ENCODE results near the gene WFDC1.
A peak's percentile ranks its signal among the peaks of the same experiment; 100 is the strongest.
"Not testable (repeated sequence)": the region's sequence is repeated elsewhere in the genome, so short reads cannot be mapped to it uniquely, and the experiment has no call there.

Gene WFDC1

DNA sequence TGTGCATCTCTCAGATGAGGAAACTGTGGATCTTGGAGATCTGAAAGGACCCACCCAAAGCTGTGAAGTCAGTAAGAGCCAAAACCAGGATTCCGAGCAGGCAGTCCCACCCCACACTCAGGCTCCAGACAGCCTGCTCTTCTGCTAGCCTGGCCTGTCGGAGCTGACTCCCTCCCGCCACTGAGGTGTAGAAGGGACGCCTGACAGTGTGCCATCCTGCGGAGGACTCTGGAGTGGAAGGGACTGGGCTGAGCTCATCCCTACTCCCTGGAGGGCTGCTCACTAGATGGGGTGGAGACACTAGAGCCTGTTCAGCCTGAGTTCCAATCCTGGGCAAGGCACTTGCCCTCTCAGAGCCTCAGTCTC lies 36.0 kb downstream of the WFDC1 start:
- DNase-seq = no peak

DNA sequence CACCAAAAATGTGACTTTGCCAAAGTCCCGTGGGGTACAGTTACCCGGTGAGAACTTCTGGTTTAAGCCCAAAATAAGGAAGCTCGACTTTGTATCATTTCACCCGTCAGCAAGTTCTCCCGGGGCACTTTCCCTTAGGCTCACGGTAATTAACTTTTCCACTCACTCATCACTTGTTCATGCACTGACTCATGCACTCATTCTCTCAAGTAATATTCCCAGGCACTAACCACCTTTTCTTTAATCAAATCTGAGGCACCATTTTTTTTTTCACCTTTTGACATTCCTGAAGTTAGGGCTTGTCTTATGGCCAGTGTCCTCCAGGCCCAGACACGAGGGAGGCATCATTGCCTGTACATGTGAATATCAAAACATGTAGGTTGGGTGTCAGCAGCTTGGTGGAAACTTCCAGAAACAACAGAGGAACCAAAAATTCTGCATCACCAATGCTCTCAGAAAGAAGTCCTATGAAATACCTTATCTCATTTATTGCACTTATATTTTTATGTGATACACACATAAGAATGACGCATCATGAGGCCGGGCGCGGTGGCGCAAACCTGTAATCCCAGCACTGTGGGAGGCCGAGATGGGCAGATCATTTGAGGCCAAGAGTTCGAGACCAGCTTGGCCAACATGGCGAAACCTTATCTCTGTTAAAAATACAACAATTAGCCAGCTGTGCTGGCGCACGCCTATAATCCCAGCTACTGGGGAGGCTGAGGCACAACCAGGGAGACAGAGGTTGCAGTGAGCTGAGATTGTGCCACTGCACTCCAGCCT lies 37.5 kb downstream of the WFDC1 start:
- no peak for DNase-seq

DNA sequence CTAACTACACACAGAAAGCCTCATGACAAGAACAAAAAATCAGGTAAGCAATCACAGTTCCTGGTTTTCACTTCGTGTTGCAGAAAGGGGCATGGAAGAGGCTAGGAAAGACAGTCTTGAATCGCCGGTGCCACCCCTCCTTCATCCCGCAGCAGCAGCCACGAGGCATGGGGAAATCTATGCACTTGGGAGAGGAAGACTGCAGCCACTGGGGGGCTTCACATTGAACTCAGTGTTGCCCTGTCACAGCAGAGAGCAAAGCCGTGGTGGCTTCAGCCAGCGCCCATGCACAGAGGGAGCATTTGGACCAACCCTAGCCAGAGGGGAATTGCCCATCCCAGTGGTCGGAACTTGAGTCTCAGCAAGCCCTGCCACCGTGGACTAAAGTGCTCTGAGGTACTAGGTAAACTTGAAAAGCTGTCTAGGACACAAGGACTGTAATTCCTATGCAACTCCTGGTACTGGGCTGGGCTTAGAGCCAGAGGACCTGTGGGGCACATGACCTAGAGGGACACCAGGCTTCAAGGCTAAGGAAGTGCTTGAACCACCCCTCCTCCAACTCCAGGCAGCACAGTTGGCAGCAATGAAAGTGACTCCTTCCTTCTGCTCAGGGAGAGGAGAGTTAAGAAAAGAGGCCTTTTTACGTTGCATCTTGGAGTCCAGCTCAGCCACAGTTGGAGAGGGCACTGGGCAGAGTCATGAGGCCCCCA lies 38.5 kb downstream of the WFDC1 start:
- no peak for DNase-seq

DNA sequence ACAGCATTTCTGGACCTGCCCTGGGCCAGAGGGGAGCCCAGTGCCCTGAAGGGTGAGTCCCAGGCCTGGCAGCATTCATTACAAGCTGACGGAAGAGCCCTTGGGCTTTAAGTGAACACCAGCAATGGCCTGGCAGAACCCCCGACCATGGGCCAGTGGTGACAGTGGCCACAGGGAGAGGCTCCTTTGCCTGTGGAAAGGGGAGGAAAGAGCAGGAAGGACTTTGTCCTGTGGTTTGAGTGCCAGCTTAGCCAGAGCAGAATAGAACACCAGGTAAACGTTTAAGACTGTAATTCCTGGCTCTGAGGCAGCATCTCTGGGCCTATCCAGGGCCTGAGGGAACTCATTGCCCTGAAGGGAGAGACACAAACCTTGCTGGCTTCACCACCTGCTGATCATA lies 39.4 kb downstream of the WFDC1 start:
- no peak for DNase-seq

DNA sequence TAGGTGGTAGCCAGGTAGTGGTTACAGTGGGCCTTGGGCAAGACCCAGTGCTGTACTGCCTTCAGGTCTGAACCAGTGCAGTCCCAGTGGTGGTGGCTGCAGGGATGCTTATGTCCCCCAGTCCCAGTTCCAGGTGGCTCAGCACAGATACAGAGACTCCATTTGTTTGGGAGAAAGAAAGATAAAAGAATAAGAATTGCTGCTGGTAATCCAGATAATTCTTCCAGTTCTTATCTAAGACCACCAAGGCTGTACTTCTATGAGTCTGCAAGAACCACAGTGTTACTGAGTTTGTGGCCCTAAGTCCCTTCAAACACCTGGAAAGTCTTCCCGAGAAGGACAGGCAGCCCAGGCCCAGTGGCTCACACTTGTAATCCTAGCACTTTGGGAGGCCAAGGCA lies 39.8 kb downstream of the WFDC1 start:
- DNase-seq = no peak

DNA sequence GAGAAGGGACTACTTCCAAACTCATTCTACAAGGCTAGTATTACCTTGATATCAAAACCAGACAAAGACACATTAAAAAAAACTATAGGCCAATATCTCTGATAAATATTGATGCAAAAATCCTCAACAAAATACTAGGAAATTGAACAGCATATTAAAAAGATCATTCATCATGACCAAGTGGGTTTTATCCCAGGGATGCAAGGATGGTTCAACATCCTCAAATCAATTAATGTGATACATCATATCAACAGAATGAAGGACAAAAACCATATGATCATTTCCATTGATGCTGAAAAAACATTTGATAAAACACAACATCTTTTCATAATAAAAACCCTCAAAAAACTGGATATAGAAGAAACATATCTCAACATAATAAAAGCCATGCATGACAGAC lies 42.6 kb downstream of the WFDC1 start:
- not testable (repeated sequence) for DNase-seq

DNA sequence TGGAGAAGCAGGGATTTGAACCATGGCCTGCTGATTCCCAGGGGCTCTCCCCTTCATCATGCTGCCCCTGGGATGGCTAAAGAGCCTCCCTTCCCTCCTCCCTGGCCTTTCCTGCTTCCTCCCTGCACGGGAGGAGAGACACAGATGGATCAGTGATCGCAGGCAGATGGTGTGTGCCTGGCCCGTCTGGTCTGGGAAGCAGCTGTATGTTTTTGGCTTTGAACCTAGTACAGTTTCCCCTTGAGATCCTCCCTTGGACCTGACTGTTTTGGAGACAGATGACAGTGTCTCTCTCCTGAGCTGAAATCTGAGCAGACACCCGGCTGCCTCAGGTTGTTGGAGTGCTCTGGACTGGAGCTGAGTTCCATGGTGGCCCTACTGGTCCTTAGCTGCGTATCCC lies 44.6 kb downstream of the WFDC1 start:
- peak; percentile 98 for DNase-seq

DNA sequence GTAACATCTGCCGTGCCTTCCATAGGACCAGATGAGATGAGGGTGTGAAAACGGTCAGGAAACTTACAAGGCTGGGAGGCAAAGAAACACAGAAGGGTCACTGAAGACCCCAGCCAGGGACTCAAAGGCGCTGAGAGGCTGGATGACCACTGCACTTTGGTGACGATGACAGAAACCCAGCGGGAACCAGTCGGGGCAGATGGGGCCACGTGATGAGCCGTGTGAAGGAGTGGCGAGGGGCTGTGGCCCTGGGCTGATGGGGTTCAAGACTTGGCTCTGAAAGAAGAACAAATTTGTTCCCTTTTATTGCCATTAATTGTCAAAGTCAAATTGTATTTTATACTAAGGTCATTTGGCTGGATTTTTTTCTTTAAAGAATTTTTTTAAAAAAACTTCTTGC lies 45.1 kb downstream of the WFDC1 start:
- DNase-seq = no peak

DNA sequence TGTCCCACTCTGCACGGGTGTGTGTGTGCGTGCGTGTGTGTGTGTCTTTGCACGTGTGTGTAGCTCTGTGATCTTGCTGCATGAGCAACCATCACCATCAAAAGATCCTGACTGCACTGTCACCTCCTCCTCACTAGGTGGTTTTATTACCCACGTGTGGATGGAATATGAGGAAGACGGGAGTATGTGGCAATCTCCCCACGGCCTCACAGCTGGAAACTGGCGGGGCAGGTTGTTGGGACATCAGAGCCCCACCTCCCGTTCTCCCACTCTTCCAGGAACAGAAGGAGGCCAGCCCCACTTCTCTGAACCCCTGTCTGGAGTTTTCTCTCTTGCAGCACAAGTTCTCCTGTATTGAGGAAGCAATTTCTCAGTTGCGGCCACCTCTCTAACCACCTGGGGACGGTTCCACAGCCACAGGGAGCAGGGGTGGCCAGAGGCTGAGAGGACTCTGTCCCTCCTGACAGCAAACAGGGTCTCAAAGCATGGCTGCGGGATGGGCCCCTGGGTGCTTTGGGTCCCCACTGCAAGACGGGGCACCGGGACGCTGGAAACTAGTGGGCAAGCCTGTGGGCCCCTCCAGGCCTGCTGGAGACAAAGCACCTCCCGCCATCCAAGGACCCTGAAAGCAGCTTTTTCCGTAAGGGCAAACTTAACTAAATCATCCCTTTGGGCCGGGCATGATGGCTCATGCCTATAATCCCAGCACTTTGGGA lies 45.8 kb downstream of the WFDC1 start:
- DNase-seq = peak; percentile 20

DNA sequence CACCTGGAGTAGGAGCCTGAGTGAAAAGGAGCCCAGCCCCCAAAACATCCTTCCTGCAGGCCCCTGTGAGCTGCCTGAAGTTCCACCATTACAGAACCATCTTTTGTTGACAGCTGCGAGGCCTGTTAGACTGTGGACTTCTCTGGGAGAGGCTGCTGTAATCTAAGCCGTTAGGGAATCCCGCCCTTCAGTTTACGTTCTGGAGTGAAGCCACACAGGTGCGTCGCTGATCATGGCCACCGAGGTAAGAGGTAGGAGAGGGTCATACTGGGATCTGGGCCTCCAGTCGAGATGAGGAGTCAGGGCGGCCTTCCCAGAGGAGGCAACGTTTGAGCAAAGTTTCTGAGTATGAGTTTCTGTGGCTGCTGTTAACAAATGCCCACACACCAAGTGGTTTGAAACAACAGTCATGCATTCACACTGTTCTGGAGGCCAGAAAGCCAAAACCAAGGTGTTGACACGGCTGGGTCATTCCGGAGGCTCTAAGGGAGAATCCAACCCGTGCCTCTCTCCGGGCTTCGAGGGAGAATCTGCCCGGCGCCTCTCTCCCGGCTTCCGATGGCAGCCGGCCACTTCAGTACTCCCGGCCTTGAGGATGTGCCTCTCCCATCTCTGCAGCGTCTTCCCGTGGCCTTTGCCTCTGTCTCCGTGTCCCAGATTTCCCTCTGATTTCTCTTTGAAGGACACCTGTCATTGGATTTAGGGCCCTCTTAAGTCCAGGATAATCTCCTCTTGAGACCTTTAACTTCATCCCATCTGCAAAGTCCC lies 47.0 kb downstream of the WFDC1 start:
- DNase-seq = peak; percentile 48

DNA sequence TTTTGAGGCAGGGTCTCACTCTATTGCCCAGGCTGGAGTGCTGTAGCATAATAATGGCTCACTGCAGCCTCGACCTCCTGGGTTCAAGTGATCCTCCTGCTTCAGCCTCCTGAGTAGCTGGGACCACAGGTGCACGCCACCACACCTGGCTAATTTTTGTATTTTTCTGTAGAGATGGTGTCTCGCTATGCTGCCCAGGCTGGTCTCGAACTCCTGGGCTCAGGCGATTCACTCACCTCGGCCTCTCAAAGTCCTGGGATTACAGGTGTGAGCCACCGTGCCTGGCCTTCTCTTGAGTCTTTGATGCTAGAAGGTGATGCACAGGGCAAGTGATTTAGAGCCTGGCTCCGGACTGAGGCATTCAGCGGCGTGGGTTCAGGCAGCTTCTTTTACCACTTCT lies 49.1 kb downstream of the WFDC1 start:
- DNase-seq = not testable (repeated sequence)

DNA sequence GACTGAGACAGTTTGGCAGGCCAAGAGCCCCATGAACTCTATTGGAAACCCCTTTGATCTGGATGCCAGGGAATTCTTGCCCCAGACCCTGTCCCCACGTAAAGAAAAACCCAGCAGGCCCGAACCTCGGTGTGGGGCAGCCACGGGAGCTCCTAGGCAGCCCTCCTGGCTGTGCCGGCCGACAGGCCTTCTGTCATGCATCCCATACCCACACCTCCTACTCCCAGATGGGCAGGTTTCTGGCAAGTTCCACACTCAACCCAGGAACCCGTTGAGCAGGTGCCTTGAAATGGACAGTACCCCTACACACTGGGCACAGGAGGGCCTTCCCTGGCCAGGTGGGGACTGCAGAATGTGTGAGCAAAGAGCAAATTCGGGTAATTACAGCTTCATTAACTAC lies 50.1 kb downstream of the WFDC1 start:
- DNase-seq = no peak

DNA sequence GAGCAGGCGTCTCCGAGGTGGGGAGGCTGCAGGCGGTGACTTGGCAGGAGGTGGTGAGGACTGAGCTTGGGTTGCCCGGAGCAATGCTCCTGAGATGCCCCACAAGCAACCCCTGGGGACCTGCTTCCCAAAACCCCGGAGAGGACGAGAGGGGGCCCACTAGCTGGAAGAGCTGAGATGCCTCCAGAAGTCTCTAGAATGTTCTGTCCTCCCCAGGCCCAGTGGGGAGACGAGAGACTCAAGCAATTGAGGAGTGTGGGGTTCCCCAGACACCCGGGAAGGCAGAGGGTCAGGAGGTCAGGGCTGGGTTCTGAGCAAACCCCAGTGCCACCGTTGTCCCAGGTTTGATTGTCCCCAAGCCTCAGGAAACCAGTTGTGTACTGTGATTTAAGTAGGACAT lies 52.5 kb downstream of the WFDC1 start:
- no peak for DNase-seq

DNA sequence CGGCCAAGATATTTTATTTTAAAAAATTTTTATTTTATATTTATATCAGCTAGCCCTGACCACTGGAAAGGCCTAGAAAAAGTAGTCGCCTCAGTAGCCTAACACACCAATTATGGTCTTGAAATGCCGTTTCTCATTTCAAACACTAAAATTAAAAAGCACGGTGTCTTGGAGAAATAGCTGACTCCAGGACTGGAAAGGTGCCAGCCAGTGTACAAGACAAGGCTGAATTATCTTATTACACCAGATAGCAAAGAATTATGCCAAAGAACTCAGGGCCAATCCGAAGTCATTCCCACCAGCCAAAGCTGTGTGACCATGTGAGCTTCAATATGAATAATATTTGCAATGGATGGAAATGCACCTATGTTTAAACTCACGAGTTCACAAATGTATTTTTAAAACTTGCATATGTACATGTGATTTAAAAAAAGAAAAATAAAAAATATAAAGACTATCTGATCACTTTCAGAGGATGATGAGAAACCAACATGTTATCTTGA lies 53.8 kb downstream of the WFDC1 start:
- DNase-seq = no peak

DNA sequence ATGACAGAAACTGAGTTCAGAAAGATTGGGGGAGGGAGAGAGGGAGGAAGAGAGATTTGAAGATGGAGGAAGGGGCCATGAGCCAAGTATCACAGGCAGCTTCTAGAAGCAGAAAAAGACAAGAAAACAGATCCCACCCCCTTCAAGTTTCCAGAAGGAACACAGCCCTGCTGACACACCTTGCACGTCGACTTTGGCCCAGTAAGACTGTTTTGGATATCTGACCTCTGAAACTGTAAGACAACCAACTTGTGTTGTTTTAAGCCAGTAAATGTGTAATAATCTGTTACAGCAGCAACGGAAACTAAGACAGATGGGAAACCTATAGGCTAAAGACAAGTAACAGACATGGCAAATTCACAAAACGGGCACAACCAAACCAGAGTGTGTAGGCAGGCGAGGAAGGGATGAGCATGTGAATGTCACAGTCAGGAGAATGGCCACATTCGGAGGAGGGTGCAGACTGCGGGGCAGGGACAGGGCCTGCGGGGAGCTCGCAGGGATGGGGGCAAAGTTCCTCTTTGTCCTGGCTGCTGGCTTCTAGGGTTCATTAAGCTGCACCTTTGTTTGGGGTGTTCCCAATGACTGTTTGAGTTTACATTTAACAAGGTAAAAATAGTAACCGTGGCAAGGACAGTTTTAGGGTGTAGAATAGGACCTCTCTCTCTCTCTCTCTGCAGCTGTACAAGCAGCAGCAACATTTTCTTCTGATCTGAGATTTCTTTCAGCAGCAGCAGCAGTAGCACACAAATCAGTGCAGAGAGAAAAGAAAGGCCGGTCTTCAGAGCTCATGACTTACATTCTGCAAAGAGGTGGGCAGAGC lies 55.4 kb downstream of the WFDC1 start:
- no peak for DNase-seq

DNA sequence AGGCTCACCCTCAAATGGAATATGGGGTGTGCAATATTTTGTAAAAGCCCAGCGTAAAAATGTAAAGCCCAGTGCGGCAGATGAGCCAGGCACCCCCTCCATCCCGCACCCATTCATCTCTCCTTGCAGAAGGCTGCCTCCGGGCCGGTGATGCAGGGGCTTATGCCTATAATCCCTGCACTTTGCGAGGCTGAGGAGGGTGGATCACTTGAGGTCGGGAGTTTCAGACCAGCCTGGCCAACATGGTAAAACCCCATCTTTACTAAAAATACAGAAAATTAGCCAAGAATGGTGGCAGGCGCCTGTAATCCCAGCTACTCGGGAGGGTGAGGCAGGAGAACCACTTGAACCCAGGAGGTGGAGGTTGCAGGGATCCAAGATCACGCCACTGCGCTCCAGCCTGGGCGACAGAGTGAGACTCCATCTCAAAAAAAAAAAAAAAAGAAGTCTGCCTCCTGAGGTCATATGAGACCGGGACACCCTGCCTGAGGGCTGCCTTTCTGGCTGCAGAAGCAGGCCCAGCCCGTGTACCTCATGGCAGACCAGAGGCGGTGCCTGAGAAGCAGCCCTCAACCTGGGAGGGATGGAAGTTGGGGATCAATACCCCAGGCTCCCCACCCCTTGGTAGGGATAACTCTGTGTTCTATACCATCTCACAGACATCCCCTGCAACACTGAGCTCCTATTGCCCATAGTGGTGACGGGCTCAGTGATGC lies 56.2 kb downstream of the WFDC1 start:
- no peak for DNase-seq

DNA sequence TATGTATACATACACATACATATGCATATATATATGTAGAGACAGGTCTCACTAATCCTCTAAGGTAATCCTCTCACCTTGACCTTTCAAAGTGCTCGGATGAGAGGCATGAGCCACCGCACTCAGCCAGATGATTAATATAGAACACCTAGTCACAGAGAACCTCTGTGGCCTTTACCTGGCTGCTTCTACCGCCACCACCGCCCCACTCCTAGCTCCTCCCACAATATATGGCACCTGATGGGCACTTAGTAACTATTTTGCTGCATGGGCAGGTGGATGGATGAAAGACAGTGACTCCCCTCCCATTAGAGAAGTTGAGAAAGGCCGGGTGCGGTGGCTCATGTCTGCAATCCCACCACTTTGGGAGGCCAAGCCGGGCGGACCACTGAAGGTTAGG lies 57.0 kb downstream of the WFDC1 start:
- DNase-seq = no peak

DNA sequence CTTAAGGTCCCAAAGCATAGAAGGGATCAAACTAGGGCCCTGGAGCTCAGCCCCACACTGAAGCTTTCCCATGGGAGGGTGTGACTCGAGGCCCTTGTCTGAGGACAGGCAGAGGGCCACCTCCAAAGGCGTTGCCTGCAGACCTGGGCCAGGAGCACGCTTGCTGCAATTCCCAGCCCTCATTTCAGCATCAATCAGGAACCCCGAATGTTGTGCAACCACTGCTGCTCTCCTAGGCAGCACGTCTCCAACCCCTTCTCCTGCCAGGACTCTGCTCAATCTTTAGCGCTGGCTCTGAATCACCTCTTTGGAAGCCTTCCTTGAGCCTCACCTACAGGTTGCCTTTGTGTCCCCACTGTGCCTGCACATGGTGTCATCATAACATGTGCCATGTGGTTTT lies 59.6 kb downstream of the WFDC1 start:
- no peak for DNase-seq

DNA sequence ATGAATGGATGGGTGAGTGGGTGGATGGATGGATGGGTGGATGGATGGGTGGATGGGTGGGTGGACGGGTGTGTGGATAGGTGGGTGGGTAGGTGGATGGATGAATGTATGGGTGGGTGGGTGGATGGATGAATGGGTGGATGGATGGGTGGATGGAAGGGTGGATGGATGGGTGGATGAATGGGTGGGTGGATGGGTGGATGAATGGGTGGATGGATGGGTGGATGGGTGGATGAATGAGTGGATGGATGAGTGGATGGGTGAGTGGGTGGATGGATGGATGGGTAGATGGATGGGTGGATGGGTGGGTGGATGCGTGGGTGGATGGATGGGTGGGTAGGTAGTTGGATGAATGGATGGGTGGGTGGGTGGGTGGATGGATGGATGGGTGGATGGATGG lies 60.5 kb downstream of the WFDC1 start:
- DNase-seq = no peak

DNA sequence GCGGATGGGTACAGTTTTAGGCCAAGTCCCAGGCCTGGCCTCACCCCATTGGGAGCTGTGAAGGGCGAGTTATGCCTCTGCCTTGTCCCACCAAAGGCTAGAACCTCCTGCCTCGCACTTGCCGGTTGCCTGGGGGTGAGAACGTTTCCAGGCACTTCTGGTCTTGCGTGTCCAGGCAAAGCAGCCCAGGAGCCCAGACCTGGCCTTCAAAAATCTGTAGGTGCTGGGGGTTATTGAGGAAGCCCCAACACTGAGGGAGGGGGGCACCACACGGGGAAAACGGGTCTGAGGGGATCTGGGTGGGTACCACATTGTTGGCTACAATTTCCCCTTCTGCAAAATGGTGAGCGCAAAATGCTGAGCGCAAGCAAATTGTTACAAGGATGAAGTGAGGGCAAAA lies 61.5 kb downstream of the WFDC1 start:
- DNase-seq = no peak

DNA sequence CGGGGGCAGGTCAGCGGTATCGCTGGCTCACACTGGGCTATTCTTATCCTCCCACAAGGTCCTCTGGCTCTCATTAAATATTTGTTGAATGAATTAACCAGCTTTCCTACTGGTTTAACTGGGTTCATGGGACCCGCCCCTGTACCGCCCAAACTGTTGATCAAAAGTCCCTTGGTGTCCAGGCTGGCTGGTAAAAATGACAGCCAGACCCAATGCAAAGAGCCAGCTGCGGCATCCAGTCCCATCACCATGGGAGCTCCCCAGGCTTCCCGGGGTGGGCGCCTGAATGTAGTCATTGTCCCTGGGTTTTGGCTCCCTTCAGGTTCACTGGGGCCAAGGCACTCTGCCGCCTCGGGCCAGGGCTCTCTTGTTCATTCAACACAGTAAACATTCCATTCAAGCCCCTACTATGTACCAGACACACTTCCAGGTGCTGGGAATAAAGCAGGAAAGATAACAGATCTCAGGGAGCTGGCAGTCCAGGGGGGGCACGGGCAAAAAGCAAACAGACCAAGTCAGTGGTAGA lies 62.0 kb downstream of the WFDC1 start:
- DNase-seq = no peak
